Measurements from ENCODE around the gene KCNQ1OT1. TPM values are rescaled to one million over a fixed set of nuclear protein-coding genes. Genes with fewer than 3 reads are reported as not detected.

The KCNQ1OT1 gene
- total RNA-seq, 4 donors from 2014 or later = 2.5 to 4.5 (median 3.1) TPM

- Histone ChIP-seq H3K9me3 (no peaks in the 10 kb centered on the region), H3K27ac (no peak overlapping the region), H3K4me1 (no peaks in the 10 kb centered on the region), H3K36me3 (no peaks in the 10 kb centered on the region), H3K4me3 (no peak overlapping the region), H3K27me3 (no peaks in the 10 kb centered on the region)
- 95% methylated on average over 8 of the region's 17 CpGs for WGBS
- peak in 1 of 2 donors; percentile 44 for DNase-seq (ENCODE audit: low spot score in 2 of 2)
- TF ChIP-seq POLR2AphosphoS5 (IDR thresholded peaks at IDR 0.05) (no peak), EP300 (IDR thresholded peaks at IDR 0.05) (no peak), POLR2A (IDR thresholded peaks at IDR 0.05) (no peak), CTCF (IDR thresholded peaks at IDR 0.05) (no peak)
These were observed 141.4 kb downstream of the KCNQ1OT1 start for GRCh38 chr11:2558397-2558796.

Other genes with a start within 250 kb of the KCNQ1OT1 start
- 10 to 100 TPM; 14.3 to 50.9 (median 37.3) TPM for gene CDKN1C, start 185.8 kb upstream of the KCNQ1OT1 start, total RNA-seq
- gene PHLDA2, start 229.4 kb upstream of the KCNQ1OT1 start, total RNA-seq = 10 to 100 TPM in 3 of 4 donors, 1 to 10 TPM in 1; 7.0 to 26.4 (median 18.2) TPM